HepG2 (cell line): ENCODE data around the gene GNG12. TPM values are rescaled to one million over a fixed set of nuclear protein-coding genes. Genes with fewer than 3 reads are reported as not detected.

Experiments used
- ATAC-seq: fragments of 200-7000 bp; cut with Tn5 transposase; 3 replicates; pipeline ENCODE4 v1.9.1; 2020; ENCODE audit warnings: mild to moderate bottlenecking, moderate library complexity
- BruUV-seq: library from RNA; stranded (reverse); fragments of 400-500 nt; replicated peaks from 2 replicates; lab custom pipeline; 2021; lab: Mats Ljungman, UMichigan
- CTCF ChIA-PET: fragments of 300-600 bp; formaldehyde crosslinking; extraction: SDS; loops from one replicate; lab custom pipeline; 2021; ENCODE audit warnings: low total read pairs, inconsistent platforms, low intra/inter-chr PET ratio; lab: Yijun Ruan, JAX
- POLR2A ChIA-PET: fragments of 350-600 bp; sonication (Branson Sonifier 250); formaldehyde crosslinking; loops from one replicate; lab custom pipeline; 2020; ENCODE audit warnings: antibody characterized with exemption, inconsistent platforms; lab: Yijun Ruan, JAX
- DNase-seq: peaks from one replicate; pipeline ENCODE4 v3.0.0-alpha.2; 2015; ENCODE audit warnings: low spot score
- FAIRE-seq: peaks from 3 replicates; lab custom pipeline; 2011; peaks lifted over from hg19 to GRCh38; lab: Jason Lieb, UNC
- H2AFZ ChIP-seq: one replicate; pipeline ENCODE4 v1.6.1; 2011; ENCODE audit warnings: low read length, inconsistent platforms
- H3K27ac ChIP-seq: fragments of 300-600 bp; 3 replicates; pipeline ENCODE4 v1.8.0; 2011; ENCODE audit warnings: mixed run types, mild to moderate bottlenecking, mixed read lengths, low read length, inconsistent platforms; ENCODE audit not compliant: insufficient read depth; ENCODE audit errors: extremely low read length
- H3K27me3 ChIP-seq, 2 experiments: fragments of 200-600 bp in 1 of 2; 2 replicates in 1 of 2; 3 replicates in 1 of 2; pipeline versions ENCODE4 v1.6.0 to v1.8.0; 2011; ENCODE audit warnings: low read length in 2 of 2, mild to moderate bottlenecking in 2 of 2, moderate library complexity in 2 of 2, inconsistent platforms in 1 of 2; ENCODE audit not compliant: insufficient read depth in 2 of 2, control insufficient read depth in 1 of 2
- H3K36me3 ChIP-seq, 2 experiments: fragments of 200-600 bp in 1 of 2; replicated peaks in 1 of 2; 2 replicates in 1 of 2; 3 replicates in 1 of 2; pipeline versions ENCODE4 v1.5.1 to v1.8.0; 2011; ENCODE audit warnings: low read length in 2 of 2, inconsistent platforms in 1 of 2; ENCODE audit not compliant: insufficient read depth in 2 of 2, control insufficient read depth in 1 of 2
- H3K4me1 ChIP-seq: 2 replicates; pipeline ENCODE4 v1.5.1; 2012; ENCODE audit warnings: low read length, inconsistent platforms; ENCODE audit not compliant: insufficient read depth
- H3K4me2 ChIP-seq: 2 replicates; pipeline ENCODE4 v1.6.0; 2011; ENCODE audit warnings: low read depth, low read length, inconsistent platforms
- H3K4me3 ChIP-seq, 3 experiments: fragments of 200-600 bp in 1 of 3; sonication (generic), shearing (Covaris generic) in 1 of 3; replicated peaks in 1 of 3; 2 replicates each; pipeline ENCODE4 v1.5.1; 2011 to 2016; ENCODE audit warnings: low read length in 3 of 3, inconsistent platforms in 2 of 3, low read depth in 2 of 3, mild to moderate bottlenecking in 2 of 3, control low read depth in 1 of 3, mixed read lengths in 1 of 3; ENCODE audit not compliant: insufficient read depth in 1 of 3
- H3K79me2 ChIP-seq: one replicate; pipeline ENCODE4 v1.6.1; 2011; ENCODE audit warnings: low read length, inconsistent platforms; ENCODE audit not compliant: insufficient read depth
- H3K9ac ChIP-seq: 2 replicates; pipeline ENCODE4 v1.6.0; 2011; ENCODE audit warnings: mild to moderate bottlenecking, low read depth, low read length, inconsistent platforms; ENCODE audit not compliant: insufficient read depth
- H3K9me3 ChIP-seq: 2 replicates; pipeline ENCODE4 v1.5.1; 2012; ENCODE audit warnings: mild to moderate bottlenecking, low read length
- H4K20me1 ChIP-seq: 2 replicates; pipeline ENCODE4 v1.6.0; 2011; ENCODE audit warnings: inconsistent platforms, mild to moderate bottlenecking, low read length, moderate library complexity; ENCODE audit not compliant: insufficient read depth
- ARID4A ChIP-seq: sonication (generic); formaldehyde crosslinking; IDR thresholded peaks from 2 replicates; pipeline ENCODE4 v1.5.0; 2020; ENCODE audit warnings: mild to moderate bottlenecking, missing genetic modification reagents, borderline replicate concordance
- CEBPB ChIP-seq: IDR thresholded peaks from 2 replicates; pipeline ENCODE4 v1.6.1; 2011; ENCODE audit warnings: low read depth, low read length, improper control_type of control experiment, borderline replicate concordance
- DMTF1 ChIP-seq: sonication (generic); formaldehyde crosslinking; IDR thresholded peaks from 2 replicates; pipeline ENCODE4 v1.4.0; 2020; ENCODE audit warnings: mild to moderate bottlenecking, missing genetic modification reagents
- KAT2B ChIP-seq: fragments of 150-350 bp; IDR thresholded peaks from 2 replicates; pipeline ENCODE4 v1.6.1; 2014; ENCODE audit warnings: low read depth, low read length, borderline replicate concordance
- KMT2A ChIP-seq: sonication (generic); formaldehyde crosslinking; IDR thresholded peaks from 2 replicates; pipeline ENCODE4 v1.4.0; 2020; ENCODE audit warnings: missing genetic modification reagents
- ZBTB49 ChIP-seq: sonication (generic); formaldehyde crosslinking; IDR thresholded peaks from 2 replicates; pipeline ENCODE4 v1.4.0; 2020; ENCODE audit warnings: missing genetic modification reagents, borderline replicate concordance
- ZNF597 ChIP-seq: sonication (generic); formaldehyde crosslinking; IDR thresholded peaks from 2 replicates; pipeline ENCODE4 v1.5.0; 2020; ENCODE audit warnings: missing genetic modification reagents
- ZNF709 ChIP-seq: sonication (generic); formaldehyde crosslinking; IDR thresholded peaks from 2 replicates; pipeline ENCODE4 v1.5.0; 2020; ENCODE audit warnings: mild to moderate bottlenecking, missing genetic modification reagents
- ZNF800 ChIP-seq: sonication (generic); formaldehyde crosslinking; IDR thresholded peaks from 2 replicates; pipeline ENCODE4 v1.4.0; 2020; ENCODE audit warnings: missing genetic modification reagents
- ZSCAN31 ChIP-seq: sonication (generic); formaldehyde crosslinking; IDR thresholded peaks from 2 replicates; pipeline ENCODE4 v1.5.0; 2020; ENCODE audit warnings: low read depth, mild to moderate bottlenecking, missing genetic modification reagents
- WGBS: methylation state at CpG from one replicate; pipeline ENCODE4 v1.1.6; 2017; ENCODE audit warnings: low lambda C conversion rate; 5-methylcytosine and 5-hydroxymethylcytosine counted together
- in situ Hi-C: cut with HindIII; loops from 2 replicates; pipeline ENCODE4 v1.10.0; 2017; ENCODE audit warnings: low pct_unique_long_range_greater_than_20kb; ENCODE audit not compliant: extremely low pct_ligation_motif_present
- intact Hi-C: fragments of 100-400 bp; cut with micrococcal nuclease; formaldehyde crosslinking; loops from one replicate; pipeline ENCODE4 v1.10.0; 2022; ENCODE audit not compliant: unreplicated experiment
- polyA plus RNA-seq, 8 experiments: library from polyadenylated mRNA; depleted of rRNA in 3 of 8; stranded (reverse) in 7 of 8; unstranded in 1 of 8; fragments of >200 nt; fragmentation: Illumina TruSeq in 4 of 8; extraction: Trizol in 4 of 8; gene quantifications; 2 replicates each; pipeline versions ENCODE4 v1.2.1 to v1.2.3, GENCODE V29; 2011 to 2016; ENCODE audit warnings: low read depth in 4 of 8, missing spikeins in 1 of 8, mixed read lengths in 1 of 8; ENCODE audit not compliant: insufficient read depth in 1 of 8
- total RNA-seq, 5 experiments: library from RNA; depleted of rRNA; stranded (reverse); fragments of >200 nt; fragmentation: Illumina TruSeq; extraction: Trizol; gene quantifications; 2 replicates each; pipeline ENCODE4 v1.2.3, GENCODE V29; 2016; ENCODE audit warnings: low read depth in 1 of 5

The GNG12 gene
- total and polyA plus RNA-seq, 2 of the 13 experiments (the other 11 are each of a cell fraction or from before 2014, with no cell fraction given), result 0.11 TPM

- H3K4me2 ChIP-seq, result no peak overlapping the region
- DNase-seq (no peak), ATAC-seq (no peak), FAIRE-seq (no peak)
- CTCF ChIA-PET, result no interaction called here
- H3K9ac ChIP-seq, result no peak overlapping the region
- BruUV-seq, result no TSS peak
- no peaks in the 10 kb centered on the region for H3K4me1 ChIP-seq
- H3K4me3 ChIP-seq, result no peak overlapping the region
- no peak overlapping the region for H2AFZ ChIP-seq
- no peaks in the 10 kb centered on the region for H4K20me1 ChIP-seq
- no peaks in the 10 kb centered on the region; a peak in 1 of 5 replicates for H3K27me3 ChIP-seq
- intact Hi-C loops (no loop called here), in situ Hi-C loops (no loop called here)
- no peaks in the 10 kb centered on the region for H3K79me2 ChIP-seq
- H3K27ac ChIP-seq, result no peak overlapping the region
- 0% methylated on average over 2 of the region's 2 CpGs for WGBS
- H3K36me3 ChIP-seq, result no peaks in the 10 kb centered on the region
- no peak for TF ChIP-seq DMTF1 (CRISPR knock-in tag)
- no peak for TF ChIP-seq ZSCAN31
- TF ChIP-seq KMT2A (CRISPR knock-in tag), result no peak
- TF ChIP-seq ZNF709 (CRISPR knock-in tag), result no peak
- no peak for TF ChIP-seq ZBTB49 (CRISPR knock-in tag)
- no peak for TF ChIP-seq ZNF800 (CRISPR knock-in tag)
- TF ChIP-seq ARID4A (CRISPR knock-in tag), result no peak
- no peak for TF ChIP-seq ZNF597 (CRISPR knock-in tag)
- no peak for TF ChIP-seq CEBPB
- TF ChIP-seq KAT2B, result no peak
- H3K9me3 ChIP-seq, result no peaks in the 10 kb centered on the region
- POLR2A ChIA-PET, result no interaction called here
Observed at GRCh38 chr1:67874501-67875111, 41.3 kb upstream of the GNG12 start.
